Activated CD8-positive, alpha-beta memory T cell treated with anti-CD3 and anti-CD28 coated beads, Interleukin-2, amount 50 U/mL, for 24 hours (primary cell): ENCODE measurements around the gene SPOCK1.

Source experiments
- DNase-seq: peaks from one replicate; pipeline ENCODE4 v3.0.0-alpha.2; 2020; ENCODE audit errors: extremely low read depth

Gene SPOCK1

DNA sequence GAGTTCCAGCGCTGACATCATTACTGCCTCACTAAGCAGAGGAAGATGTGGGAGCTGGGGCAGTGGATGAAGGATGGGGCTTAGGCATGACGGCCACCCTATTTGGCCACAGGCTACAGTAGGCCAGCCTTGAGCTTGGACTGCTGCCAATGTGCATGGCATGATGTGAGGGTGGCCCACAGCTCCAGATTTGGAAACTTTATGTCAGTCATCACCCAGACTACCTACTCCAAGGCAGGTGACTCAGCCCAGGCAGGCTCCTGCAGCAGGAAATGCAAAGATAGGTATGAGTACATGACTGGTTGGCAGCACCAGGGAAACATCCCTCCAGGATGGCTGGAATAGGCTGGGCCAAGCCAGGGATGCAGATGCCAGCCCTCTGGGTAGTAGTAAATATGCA, 303.6 kb downstream of the SPOCK1 start:
- no peak for DNase-seq

DNA sequence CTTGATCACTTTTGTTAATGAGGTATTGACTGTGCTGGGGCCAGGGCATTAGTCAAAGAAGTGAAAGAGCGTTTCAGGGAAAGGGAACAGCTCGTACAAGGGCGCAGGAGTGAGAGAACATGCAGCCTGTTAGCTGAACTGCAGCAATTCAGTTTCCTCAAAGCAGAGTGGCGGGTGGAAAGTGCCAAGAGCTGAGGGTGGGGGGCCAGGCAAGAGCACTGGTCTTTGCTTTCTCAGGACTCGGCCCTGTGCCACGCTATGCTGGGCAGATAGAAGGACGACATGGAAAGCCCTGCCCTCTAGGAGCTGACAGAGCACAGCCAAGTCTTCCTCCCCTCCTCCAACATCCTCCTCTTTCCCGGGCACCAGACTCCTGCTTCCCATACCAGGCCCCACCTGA, 304.8 kb downstream of the SPOCK1 start:
- DNase-seq = no peak

DNA sequence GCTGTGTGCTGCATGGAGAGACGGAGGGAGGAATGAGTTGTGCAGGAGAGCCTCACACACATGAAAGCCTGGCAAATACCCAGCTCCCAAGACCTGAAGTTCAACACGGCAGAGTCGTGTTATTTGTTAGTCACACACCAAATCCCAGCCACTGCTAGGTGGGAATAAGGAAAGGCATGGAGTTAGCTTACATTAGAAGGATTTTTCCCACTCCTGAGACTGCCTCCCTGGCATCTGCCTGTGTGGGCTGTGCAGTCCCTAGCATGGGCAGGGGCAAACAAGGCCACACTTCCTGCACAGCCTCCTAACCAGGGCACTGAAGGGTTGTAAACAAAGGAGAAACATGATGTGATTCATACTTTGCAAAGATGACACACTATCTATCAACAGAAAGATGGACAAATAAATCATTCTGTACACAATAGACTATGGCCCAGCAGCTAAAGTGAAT, 306.8 kb downstream of the SPOCK1 start:
- DNase-seq = no peak

DNA sequence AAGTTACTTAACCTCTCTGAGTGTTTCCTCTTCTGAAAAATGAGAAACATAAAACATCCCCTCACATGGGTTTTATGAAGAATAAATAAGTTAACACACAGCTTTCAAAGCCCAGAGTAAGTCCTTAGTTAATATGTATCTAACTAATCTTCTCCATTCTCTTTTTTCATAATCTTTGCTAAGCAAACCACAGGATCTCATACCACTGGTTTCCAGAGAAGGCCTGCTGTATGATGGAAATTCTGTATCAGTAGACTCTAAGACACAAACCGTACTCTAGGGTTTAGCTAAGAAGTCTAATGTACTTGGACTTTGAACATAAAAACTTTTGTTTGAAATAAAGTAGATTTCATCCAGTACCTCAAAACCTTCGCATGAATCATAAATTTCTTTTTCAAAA, 307.9 kb downstream of the SPOCK1 start:
- no peak for DNase-seq

DNA sequence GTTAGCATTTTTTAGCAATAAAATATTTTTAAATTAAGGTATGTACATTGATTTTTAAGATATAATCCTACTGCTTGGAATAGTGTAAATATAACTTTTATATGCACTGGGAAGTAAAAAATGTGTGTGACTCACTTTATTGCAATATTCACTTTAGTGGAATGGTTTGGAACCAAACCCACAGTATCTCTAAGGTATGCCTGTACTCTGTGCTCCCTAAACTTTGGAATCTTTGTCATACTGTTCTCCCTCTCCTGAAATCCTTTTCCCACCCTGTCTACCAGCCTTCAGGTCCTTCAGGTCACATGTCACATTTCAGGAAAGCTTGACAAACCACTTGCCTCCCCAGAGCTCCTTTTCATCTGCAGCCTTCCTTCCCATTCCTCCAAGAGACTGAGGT, 308.7 kb downstream of the SPOCK1 start:
- no peak for DNase-seq

DNA sequence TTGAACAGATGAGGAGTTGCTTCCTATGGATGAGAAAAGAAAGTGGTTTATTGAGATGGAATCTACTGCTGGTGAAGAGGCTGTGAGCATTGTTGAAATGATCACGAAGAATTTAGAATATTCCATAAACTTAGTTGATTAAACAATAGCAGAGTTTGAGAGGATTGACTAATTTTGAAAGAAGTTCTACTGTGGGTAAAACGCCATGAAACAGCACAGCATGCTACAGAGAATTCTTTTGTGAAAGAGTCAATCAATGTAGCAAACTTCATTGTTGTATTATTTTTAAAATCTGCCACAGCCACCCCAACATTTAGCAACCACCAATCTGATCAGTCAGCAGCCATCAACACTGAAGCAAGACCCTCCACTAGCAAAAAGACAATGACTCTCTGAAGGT, 309.1 kb downstream of the SPOCK1 start:
- DNase-seq = no peak

DNA sequence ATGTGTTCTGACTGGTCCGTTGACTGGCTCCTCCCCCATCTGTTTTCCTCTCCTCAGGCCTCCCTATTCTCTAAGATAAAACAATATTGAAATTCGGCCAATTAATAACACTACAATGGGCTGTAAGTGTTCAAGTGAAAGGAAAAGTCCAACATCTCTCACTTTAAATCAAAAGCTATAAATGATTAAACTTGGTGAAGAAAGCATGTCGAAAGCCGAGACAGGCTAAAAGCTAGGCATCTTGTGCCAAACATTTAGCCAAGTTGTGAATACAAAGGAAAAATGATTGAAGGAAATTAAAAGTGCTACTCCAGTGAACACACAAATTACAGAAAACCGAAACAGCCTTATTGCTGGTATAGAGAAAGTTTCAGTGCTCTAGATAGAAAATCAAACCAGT, 310.6 kb downstream of the SPOCK1 start:
- DNase-seq = no peak

DNA sequence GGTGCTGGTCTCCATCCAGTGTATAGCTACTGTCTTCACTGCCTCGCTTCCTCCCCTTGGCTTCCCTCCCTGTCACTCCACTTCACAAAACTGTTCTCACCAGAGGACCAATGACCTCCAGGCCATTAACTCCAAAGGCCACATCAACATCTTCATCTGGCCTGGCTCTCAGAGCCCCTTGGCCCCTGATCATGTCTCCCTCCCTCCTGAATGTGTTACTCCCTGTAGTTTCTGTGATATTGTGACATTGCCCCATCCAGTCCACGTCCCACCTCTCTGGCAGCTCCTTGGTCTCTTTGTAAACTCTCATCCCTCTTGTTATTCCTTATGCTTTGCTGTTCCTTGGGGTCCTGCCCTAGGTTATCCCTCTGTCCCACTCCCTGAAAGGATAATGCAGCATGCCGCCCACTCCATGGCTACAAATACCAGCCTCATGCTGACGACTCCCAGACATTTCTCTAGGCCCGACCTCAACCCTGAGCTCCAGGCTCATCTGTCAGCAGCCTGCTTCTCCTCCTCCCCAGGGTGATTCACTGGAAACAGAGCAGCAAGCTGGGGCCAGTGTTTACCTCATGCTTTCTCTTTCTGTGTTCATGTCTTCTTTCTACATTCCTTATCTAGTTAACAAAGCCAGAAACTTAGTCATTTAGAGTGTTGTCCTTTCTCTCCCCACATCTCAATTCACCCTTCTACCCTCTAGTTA, 312.2 kb downstream of the SPOCK1 start:
- no peak for DNase-seq

DNA sequence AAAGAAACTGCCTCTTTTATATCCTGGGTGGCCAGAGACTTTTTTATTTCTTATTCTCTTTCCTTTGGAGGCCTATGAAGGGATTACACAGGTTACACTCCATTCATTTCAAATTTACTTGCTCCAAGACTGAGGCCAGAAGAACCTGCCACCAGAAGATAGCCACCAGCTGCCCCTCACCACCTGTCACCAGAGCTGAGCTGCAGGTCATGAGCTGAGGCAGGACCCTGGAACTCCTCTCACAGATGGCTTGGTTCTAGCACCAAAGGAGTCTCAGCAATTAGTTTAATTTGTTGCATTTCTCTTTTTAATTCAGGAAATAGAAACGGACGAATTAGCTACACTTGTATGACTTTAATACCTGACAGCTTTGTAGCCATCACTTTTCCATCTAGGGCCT, 313.9 kb downstream of the SPOCK1 start:
- no peak for DNase-seq

DNA sequence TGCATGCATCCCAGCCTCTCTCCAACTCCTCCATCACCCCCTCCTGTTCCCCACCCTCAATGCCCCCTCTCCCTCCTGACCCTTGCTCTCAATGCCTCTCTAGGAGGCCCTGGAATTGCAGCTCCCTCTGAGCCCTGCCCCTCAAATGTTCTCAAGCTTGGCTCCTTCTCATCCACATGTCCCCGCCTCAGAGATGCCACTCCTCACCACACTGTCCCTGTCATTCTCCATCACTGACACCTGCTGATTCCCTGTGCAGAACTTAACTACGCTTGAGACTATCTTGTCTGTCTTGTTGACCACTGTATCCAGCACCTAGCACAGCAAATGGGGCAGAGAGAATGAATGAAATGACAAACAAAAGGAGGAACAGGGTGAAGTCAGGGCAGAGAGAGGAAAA, 314.4 kb downstream of the SPOCK1 start:
- DNase-seq = no peak

DNA sequence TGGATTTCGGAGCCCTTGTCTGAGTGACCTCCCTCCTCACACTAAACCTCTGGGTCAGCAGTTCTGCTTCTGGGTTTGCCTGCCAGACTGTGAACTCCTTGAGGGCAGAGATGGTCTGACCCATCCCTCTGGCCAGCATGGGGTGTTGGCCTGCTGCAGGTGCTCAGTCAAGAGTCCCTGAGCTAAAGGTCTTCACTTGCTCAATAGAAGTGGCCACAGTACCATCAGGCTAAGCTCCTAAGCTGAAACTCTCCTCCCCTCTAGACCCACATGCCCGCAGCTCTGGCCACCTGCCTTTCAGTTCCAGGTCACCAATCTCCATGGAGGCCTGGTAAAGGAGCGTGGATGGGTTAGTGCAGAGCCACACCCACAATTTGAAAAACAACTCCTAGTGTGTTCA, 316.6 kb downstream of the SPOCK1 start:
- no peak for DNase-seq

DNA sequence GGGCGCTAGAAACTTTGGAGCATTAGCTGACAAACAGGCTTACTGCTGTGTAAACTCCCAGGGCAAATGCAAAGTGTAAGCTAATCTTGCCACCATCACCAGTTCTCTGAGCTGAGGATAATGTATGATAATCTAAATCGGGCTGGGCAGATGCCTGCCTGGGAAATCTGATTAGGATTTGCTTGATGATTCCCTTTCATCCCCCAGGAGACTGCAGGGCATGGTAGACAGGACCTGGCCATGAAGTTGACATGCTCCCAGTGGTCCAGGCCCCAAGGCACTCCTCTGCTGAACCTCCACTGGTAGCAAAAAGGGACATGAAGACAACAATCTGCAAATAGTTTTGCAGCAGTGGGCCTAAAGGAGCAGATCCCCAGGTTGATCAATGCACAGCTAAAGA, 317.5 kb downstream of the SPOCK1 start:
- DNase-seq = no peak

DNA sequence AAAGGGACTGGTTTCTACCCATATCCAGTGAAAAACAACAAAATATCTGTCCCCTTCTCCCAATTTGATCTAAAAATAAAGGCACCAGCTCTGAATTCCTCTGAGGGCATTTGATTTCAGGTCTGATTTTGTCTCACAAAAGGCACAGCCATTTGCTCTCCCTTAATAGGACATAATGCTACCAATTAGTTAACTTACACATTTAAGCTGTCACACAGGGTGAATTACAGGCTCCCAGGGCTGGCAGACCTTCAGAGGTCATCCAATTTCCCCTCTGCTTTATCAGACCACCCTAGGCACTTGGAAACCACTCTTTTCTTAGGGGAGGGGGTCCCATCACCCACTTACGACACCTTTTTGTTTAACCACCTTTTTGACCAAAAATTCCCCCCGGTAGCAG, 319.9 kb downstream of the SPOCK1 start:
- DNase-seq = no peak

DNA sequence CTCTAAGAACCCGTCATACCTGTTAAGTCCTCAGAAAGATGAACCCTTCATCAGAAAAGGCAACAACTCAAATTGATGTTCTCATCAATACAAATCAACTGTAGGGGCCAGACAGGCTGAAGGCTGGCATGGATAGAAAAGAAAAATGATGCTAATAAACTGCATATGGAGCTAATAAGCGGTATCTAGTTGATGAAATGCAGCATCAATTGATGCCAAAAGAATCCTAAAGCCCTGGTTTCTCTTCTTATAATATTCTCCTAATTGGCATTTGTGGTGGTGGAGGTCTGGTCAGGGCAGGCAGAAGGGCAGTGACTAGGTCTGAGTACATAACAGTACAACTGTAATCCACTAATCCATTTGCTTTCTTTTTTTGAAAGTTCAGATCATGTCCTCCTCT, 322.5 kb downstream of the SPOCK1 start:
- no peak for DNase-seq

DNA sequence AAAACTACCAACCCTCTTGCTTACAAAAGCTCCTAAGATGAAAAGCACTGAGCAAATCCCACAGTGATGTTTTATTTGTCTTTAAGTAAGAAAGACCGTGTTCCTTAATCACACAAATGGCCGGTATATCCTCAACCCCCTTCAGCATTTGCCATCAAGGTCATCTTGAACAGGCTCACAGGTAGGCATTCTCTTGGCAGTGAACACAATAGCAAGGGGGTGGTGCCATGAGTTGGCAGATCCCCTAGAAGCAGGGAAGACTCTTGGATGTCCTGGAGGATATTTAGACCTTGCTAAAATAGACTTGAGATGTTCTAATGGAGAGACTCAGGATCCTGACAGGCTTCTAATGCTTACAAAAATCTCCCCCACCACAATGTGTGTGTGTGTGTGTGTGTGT, 323.0 kb downstream of the SPOCK1 start:
- DNase-seq = no peak

DNA sequence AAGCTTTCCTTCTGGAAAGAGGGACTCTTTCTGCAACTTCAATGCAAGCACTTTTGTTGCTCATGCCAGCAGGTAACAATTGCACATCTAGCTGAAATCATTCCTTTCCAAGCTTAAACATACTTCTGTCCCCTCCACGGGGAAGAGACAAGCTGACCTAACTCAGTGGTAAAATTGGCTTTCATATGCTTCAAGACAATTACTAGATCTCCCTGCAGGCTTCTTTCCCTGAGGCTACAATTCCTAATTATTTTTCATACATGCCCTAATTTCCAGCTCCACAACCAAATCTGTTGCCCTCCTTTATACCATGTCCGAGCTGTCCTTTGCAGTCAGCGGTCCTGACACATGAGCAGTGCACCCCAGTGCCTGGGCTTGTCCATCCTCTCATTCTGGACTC, 324.9 kb downstream of the SPOCK1 start:
- DNase-seq = no peak

DNA sequence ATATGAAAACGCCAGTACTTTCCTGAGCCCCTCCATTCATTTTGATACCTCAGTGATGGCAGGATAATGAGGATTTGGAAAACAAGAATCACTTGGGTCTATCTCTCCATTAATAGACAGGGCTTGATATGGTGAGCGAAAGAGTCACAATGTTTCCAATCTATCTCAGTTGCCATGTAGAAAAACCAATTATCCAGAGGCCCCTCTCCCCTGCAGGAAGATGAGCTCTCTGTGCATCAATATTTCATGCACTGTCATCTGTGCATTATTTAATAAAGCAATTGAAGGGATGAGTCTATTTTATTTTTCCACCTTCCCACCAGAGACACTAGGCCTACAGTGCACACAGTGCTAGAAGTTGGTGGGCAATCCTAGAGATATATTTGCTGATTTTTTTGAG, 326.9 kb downstream of the SPOCK1 start:
- no peak for DNase-seq

DNA sequence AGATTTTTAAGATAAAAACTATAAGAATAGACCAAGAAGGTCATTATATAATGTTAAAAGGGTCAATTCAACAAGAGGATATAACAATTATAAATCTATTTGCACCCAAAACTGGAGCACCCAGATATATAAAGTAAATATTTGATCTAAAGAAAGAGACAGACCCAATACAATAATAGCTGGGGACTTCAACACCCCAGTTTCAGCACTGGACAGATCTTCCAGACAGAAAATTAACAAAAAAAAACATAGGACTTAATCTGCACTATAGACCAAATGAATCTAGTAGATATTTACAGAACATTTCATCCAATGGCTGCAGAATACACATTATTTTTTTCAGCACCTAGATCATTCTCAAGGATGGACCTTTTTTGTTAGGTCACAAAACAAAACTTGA, 331.9 kb downstream of the SPOCK1 start:
- no peak for DNase-seq

DNA sequence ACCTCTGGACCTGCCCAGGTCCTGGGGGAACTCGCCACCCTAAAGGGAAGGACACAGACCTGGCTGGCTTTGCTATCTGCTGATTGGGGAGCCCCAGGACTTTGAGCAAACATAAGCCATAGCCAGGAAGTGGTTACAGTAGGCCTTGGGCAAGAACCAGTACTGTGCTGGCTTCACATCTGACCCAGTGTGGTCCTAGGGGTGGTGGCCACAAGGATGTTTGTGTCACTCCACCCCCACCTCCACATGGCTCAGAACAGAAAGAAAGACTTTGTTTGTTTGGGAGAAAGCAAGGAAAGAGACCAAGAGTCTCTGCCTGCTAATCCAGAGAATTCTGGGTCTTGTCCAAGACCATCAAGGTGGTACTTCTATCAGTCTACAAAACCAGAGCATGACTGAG, 334.2 kb downstream of the SPOCK1 start:
- DNase-seq = no peak

DNA sequence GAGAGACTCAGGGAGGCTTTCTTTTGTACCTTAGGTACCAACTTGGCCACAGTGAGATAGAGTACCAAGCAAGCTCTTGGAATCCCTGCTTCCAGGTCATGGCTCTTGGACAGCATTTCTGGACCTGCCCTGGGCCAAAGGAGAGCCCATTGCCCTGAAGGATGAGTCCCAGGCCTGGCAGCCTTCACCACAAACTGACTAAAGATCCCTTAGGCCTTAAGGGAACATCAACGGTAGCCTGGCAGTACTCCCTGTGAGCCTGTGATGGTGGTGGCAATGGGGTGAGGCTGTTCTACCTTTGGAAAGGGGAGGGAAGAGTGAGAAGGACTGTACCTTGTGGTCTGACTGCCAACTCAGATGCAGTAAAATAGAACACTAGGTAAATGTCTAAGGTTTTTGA, 334.6 kb downstream of the SPOCK1 start:
- no peak for DNase-seq

DNA sequence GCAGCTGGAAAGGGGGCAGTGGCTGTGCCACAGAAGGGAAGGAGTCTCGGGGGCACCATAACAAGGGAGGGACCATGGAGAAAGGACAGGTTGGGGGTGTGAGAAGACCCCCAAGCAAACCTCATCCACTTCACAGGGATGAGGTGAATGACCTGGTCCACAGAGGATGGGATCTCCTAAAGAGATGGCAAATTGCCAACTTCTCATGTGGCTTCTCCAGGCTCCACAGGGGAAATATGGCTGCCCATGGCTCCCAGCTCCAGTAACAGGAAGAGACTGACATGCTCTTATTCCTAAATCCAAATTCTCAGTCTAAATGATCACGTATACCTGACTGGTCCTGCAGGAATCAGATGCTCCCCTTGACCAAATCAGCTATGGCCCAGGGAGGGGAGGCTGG, 340.4 kb downstream of the SPOCK1 start:
- no peak for DNase-seq

DNA sequence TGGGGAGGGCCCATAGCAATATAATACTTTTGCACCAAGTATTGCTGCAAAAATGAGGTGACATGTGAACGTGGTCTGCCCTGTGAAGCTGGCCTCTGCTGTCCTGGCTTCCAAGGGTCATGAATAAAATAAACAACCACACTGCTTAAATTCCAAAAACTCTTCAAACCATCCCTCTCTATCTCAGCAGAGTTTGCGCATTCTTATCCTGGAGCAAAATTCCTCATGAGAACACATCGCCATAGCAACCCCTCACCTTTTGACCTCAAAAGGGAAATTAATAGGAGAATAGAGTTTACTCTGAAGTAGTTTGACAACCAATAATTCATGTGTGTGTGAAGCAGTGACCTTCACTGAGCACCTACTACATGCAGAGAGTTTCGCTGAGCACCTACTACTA, 342.9 kb downstream of the SPOCK1 start:
- no peak for DNase-seq

DNA sequence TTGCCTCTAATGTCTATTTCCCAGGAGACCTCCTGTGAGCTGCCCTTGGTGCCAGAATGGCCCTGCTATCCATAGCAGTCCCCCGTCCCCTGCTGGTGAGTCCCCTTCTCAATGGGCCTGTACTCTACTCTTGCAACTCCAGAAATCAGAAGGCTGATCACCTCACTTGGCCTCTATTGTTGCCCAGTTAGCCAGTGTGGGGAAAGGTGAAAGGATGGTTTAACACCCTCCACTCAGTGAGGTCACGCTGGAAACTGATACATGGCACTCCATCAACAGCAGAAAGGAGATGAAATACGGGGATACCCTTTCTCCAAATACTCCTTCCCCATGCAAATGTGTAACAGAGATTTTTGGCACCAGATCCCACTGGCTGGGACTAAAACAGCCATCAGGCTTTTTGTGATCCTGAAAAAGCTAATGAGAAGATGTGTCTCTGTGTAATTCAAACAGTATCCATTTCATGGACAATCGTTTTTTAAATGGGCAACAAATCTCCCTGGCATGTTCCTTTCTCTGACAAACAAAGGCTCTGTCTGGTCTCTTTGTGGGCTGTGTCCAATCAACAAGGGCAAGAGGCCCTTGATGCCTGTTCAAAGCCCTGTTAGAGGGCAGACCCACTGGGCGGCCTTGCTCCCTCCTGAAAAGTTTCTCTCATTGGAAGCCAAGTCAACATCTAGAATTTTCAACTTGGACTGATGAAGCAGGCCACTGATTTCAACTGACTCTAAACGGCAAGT, 343.7 kb downstream of the SPOCK1 start:
- no peak for DNase-seq

DNA sequence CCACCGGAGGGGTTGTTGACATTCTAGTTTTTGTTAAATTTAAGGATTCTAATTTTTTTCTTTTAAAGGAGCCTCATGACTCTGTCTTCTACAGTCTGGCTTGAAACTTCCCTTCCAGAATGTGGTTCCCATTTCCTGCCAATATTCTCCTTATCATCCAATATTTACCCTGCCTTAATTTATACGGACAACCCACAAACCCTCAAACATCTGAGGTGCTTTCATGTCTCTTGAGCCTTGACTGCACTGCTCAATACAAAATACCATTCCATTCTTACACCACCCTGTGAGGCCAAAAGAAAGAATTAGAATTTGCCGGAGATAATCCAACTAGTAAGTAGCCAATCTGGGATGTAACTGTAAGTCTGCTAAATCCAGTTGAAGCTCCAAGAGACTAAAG, 346.5 kb downstream of the SPOCK1 start:
- no peak for DNase-seq
